ENCODE results near the gene CDH4.

CDH4 gene

DNA sequence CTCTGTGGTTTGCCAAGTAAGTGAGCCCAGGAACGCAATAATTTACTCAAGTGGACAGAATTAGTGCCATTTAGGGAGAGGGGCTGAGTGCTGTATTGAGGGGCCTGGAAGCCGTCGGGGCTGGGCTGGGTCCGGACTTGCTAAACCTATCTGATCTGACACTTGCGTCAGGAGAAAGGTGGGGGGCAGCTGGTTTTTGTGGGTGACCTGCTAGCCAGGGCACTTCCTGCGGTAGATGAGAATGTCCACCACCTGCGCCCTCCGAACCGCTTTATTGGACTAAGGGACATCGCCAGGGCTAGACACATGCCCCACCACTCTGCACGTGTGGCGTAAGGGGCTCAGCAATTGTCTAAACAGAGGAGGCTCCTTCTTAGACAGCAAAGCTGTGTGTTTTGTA, 139.1 kb downstream of the CDH4 start:
- ChIA-PET CTCF (no interaction called here), POLR2A (no interaction called here)
- Histone ChIP-seq H3K4me3 (ENCODE audit: low read depth, low read length) (no peak overlapping the region), H3K36me3 (ENCODE audit: control insufficient read depth in 2 of 2, insufficient read depth in 1 of 2, low read length in 2 of 2) (no peaks in the 10 kb centered on the region), H3K4me1 (ENCODE audit: control insufficient read depth, insufficient read depth, low read length) (no peaks in the 10 kb centered on the region), H3K9me3 (ENCODE audit: control insufficient read depth, insufficient read depth, low read depth, low read length) (no peaks in the 10 kb centered on the region), H3K27ac (ENCODE audit: extremely low read depth, low read depth, low read length) (no peak overlapping the region)
- TF ChIP-seq ZNF426 (tag by site-specific recombination; IDR thresholded peaks at IDR 0.05) (no peak), ZFP37 (tag by site-specific recombination; IDR thresholded peaks at IDR 0.05) (no peak)

DNA sequence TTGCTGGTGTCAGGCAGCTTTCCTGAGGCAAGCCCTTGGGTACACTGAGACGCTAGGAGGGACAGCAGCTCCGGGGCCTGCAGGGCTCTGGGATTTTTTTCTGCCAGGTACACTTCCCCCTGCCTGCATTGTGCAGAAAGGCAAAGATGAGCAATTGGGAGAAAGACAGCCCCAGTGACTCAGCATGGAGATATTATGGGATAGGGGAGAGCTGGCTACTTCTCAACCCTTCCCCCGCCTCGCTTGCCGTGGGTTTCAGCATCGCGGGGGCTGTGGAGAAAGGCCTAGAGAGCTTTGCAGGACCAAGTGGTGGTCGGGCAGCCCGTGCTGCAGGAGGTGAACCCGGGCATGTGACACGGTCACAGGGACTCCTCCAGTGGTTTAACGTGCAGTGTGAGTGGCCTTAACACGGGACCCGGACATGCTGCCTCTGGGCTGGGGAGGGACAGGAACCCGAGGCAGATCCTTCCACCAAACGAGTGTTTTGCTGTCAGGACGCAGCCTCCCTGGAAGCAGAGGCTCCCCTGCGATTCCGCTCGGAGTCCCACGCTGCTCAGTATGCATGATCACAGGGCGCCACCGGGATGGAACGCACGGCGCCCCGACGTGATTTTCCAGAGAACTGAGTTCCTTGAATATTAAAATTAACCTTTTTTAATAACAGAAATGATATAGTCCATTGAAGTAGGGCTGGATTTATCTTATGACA, 139.9 kb downstream of the CDH4 start:
- H3K4me3 ChIP-seq (ENCODE audit: low read depth, low read length): no peak overlapping the region
- no peak for TF ChIP-seq ZNF677 (tag by site-specific recombination; IDR thresholded peaks at IDR 0.05)
- no peak for TF ChIP-seq ZNF37A (tag by site-specific recombination; IDR thresholded peaks at IDR 0.05)
- no peak for TF ChIP-seq ZNF596 (tag by site-specific recombination; IDR thresholded peaks at IDR 0.05)
- TF ChIP-seq, protein P1, sequence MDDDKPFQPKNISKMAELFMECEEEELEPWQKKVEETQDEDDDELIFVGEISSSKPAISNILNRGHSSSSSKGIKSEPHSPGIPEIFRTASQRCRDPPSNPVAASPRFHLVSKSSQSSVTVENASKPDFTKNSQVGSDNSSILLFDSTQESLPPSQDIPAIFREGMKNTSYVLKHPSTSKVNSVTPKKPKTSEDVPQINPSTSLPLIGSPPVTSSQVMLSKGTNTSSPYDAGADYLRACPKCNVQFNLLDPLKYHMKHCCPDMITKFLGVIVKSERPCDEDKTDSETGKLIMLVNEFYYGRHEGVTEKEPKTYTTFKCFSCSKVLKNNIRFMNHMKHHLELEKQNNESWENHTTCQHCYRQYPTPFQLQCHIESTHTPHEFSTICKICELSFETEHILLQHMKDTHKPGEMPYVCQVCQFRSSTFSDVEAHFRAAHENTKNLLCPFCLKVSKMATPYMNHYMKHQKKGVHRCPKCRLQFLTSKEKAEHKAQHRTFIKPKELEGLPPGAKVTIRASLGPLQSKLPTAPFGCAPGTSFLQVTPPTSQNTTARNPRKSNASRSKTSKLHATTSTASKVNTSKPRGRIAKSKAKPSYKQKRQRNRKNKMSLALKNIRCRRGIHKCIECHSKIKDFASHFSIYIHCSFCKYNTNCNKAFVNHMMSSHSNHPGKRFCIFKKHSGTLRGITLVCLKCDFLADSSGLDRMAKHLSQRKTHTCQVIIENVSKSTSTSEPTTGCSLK (tag by site-specific recombination; IDR thresholded peaks at IDR 0.05): no peak
- TF ChIP-seq ZNF76 (tag by site-specific recombination; IDR thresholded peaks at IDR 0.05; ENCODE audit: borderline replicate concordance, low read depth): no peak
- no peak for TF ChIP-seq ZNF501 (tag by site-specific recombination; IDR thresholded peaks at IDR 0.05)
- no peak for TF ChIP-seq ZNF23 (tag by site-specific recombination; IDR thresholded peaks at IDR 0.05; ENCODE audit: borderline replicate concordance)
- no peak for TF ChIP-seq ZNF830 (tag by site-specific recombination; IDR thresholded peaks at IDR 0.05; ENCODE audit: low read depth)
- no peak for TF ChIP-seq ZNF664 (tag by site-specific recombination; IDR thresholded peaks at IDR 0.05)
- TF ChIP-seq, protein P2, sequence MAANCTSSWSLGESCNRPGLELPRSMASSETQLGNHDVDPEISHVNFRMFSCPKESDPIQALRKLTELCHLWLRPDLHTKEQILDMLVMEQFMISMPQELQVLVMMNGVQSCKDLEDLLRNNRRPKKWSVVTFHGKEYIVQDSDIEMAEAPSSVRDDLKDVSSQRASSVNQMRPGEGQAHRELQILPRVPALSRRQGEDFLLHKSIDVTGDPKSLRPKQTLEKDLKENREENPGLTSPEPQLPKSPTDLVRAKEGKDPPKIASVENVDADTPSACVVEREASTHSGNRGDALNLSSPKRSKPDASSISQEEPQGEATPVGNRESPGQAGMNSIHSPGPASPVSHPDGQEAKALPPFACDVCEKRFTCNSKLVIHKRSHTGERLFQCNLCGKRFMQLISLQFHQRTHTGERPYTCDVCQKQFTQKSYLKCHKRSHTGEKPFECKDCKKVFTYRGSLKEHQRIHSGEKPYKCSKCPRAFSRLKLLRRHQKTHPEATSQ (tag by site-specific recombination; IDR thresholded peaks at IDR 0.05): no peak
- no peak for TF ChIP-seq ZNF626 (tag by site-specific recombination; IDR thresholded peaks at IDR 0.05)
- TF ChIP-seq ZNF114 (tag by site-specific recombination; IDR thresholded peaks at IDR 0.05): no peak
- TF ChIP-seq ZNF138 (tag by site-specific recombination; IDR thresholded peaks at IDR 0.05; ENCODE audit: borderline replicate concordance): no peak
- TF ChIP-seq ZFP3 (tag by site-specific recombination; IDR thresholded peaks at IDR 0.05; ENCODE audit: low read depth): no peak
- TF ChIP-seq, protein P3, sequence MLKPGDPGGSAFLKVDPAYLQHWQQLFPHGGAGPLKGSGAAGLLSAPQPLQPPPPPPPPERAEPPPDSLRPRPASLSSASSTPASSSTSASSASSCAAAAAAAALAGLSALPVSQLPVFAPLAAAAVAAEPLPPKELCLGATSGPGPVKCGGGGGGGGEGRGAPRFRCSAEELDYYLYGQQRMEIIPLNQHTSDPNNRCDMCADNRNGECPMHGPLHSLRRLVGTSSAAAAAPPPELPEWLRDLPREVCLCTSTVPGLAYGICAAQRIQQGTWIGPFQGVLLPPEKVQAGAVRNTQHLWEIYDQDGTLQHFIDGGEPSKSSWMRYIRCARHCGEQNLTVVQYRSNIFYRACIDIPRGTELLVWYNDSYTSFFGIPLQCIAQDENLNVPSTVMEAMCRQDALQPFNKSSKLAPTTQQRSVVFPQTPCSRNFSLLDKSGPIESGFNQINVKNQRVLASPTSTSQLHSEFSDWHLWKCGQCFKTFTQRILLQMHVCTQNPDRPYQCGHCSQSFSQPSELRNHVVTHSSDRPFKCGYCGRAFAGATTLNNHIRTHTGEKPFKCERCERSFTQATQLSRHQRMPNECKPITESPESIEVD (tag by site-specific recombination; IDR thresholded peaks at IDR 0.05): no peak
- no peaks in the 10 kb centered on the region for H3K36me3 ChIP-seq (ENCODE audit: control insufficient read depth in 2 of 2, insufficient read depth in 1 of 2, low read length in 2 of 2)
- no peaks in the 10 kb centered on the region for H3K4me1 ChIP-seq (ENCODE audit: control insufficient read depth, insufficient read depth, low read length)
- POLR2A ChIA-PET: no interaction called here
- CTCF ChIA-PET: no interaction called here
- no peak overlapping the region for H3K27ac ChIP-seq (ENCODE audit: extremely low read depth, low read depth, low read length)
- no peaks in the 10 kb centered on the region for H3K9me3 ChIP-seq (ENCODE audit: control insufficient read depth, insufficient read depth, low read depth, low read length)
